ENCODE results near the gene SNPH.

SNPH gene

DNA sequence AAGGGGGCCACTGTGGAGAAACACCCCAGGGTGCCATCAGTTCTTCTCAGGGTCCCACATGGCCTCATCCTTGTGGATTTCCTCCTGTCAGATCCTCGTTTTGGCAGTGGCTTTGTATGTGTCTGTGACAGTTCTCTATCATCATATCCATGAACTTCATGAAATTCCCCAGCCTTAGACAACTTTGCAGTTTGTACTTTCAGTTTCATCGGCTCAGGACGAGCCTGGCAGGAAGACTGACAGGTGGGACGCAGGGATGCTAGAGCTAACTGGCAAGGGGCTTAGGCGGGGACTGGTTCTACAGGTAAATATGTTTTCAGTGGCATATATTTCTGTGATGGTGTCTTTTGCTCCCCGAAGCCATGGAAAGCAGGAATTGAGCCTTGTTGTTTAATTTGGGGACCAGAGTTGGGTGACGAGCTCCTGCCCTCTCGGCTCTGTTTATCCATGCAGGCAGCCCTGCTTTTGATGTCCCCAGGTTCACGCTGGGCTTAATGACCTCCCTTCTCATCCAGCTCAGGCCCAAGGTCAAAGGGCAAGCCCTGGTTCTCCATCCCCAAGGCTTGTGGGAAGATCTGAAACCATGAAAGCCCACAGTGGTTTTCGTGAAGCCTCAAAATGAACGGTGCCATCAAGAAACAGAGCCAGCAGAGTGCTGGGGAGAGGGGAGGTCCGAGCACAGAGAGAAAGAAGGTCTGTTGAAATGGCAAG lies 51.6 kb downstream of the SNPH start:
- Histone ChIP-seq H2BK5ac (ENCODE audit: low read length) (no peak overlapping the region), H3K79me1 (ENCODE audit: low read depth, low read length) (no peaks in the 10 kb centered on the region), H2BK120ac (ENCODE audit: low read depth, low read length) (no peak overlapping the region), H2AFZ (ENCODE audit: low read length) (peak overlapping the region; percentile 67), H3K36me3 (replicated peaks in 1 of 2; ENCODE audit: control insufficient read depth in 2 of 2, insufficient read depth in 2 of 2, low read length in 2 of 2) (no peaks in the 10 kb centered on the region), H3K4ac (ENCODE audit: low read length) (no peak overlapping the region), H3K27ac (replicated peaks; ENCODE audit: low read length) (no peak overlapping the region), H3K4me1 (ENCODE audit: control insufficient read depth in 2 of 2, insufficient read depth in 1 of 2, low read depth in 1 of 2, low read length in 2 of 2) (peaks cover 4% of the 10 kb centered on the region in 2 donors), H3K9ac (ENCODE audit: low read depth, low read length, poor library complexity) (no peak overlapping the region), H2BK12ac (ENCODE audit: low read length) (no peak overlapping the region), H3K18ac (ENCODE audit: low read length) (peak overlapping the region; percentile 8), H4K8ac (ENCODE audit: low read depth, low read length) (no peak overlapping the region), H2AK5ac (ENCODE audit: low read depth, low read length) (no peak overlapping the region), H4K91ac (ENCODE audit: low read depth, low read length, poor library complexity) (no peak overlapping the region), H2BK15ac (ENCODE audit: low read length) (no peak overlapping the region), H3K4me2 (ENCODE audit: insufficient read depth, low read length, poor library complexity, severe bottlenecking) (no peak overlapping the region), H3K27me3 (ENCODE audit: control insufficient read depth in 3 of 3, insufficient read depth in 3 of 3, low read depth in 1 of 3, low read length in 3 of 3) (no peaks in the 10 kb centered on the region), H3K14ac (ENCODE audit: low read length) (no peak overlapping the region), H3K9me3 (replicated peaks in 1 of 2; ENCODE audit: control insufficient read depth in 2 of 2, insufficient read depth in 1 of 2, low read depth in 1 of 2, low read length in 2 of 2) (no peaks in the 10 kb centered on the region), H3K4me3 (ENCODE audit: low read length in 2 of 2) (no peak overlapping the region), H3K23ac (ENCODE audit: low read depth, low read length, poor library complexity) (no peak overlapping the region)
- DNase-seq (ENCODE audit: low spot score), result no peak
- WGBS, 2 donors (ENCODE audit: extremely low coverage in 2 of 2, insufficient read length in 2 of 2, insufficient replicate concordance in 1 of 2), result no CpG with 5 or more reads among the region's 12 CpGs

DNA sequence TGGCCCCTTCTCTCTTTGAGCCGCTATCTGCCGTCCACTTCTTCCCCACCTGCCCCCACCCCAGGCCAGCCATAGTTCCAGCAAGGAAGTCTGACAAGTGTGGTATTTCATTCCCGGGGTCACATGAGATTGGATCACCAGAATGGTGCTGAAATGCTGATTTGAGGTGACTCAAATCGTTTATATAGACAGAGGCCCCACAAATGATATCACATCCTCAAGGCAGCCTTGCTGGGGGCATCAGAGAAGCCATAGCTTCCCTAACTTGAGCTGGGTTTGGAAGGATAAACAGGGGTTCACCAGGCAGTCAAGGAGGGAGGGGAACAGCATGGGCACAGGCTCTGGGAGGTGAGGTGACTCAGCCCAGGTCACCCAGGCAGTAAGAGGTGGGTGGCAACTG lies 53.0 kb downstream of the SNPH start:
- DNase-seq (ENCODE audit: low spot score), result no peak
- H3K18ac ChIP-seq (ENCODE audit: low read length), result peak overlapping the region; percentile 34
- no peak overlapping the region for H3K27ac ChIP-seq (replicated peaks; ENCODE audit: low read length)
- H2BK5ac ChIP-seq (ENCODE audit: low read length), result no peak overlapping the region
- no peak overlapping the region for H3K4me3 ChIP-seq (ENCODE audit: low read length in 2 of 2)
- WGBS, 2 donors (ENCODE audit: extremely low coverage in 2 of 2, insufficient read length in 2 of 2, insufficient replicate concordance in 1 of 2), result no CpG with 5 or more reads among the region's 4 CpGs
- H4K8ac ChIP-seq (ENCODE audit: low read depth, low read length), result no peak overlapping the region
- no peaks in the 10 kb centered on the region for H3K79me1 ChIP-seq (ENCODE audit: low read depth, low read length)
- H2BK12ac ChIP-seq (ENCODE audit: low read length), result no peak overlapping the region
- H3K27me3 ChIP-seq (ENCODE audit: control insufficient read depth in 3 of 3, insufficient read depth in 3 of 3, low read depth in 1 of 3, low read length in 3 of 3), result no peaks in the 10 kb centered on the region
- H2BK15ac ChIP-seq (ENCODE audit: low read length), result no peak overlapping the region
- H3K23ac ChIP-seq (ENCODE audit: low read depth, low read length, poor library complexity), result no peak overlapping the region
- no peaks in the 10 kb centered on the region for H3K9me3 ChIP-seq (replicated peaks in 1 of 2; ENCODE audit: control insufficient read depth in 2 of 2, insufficient read depth in 1 of 2, low read depth in 1 of 2, low read length in 2 of 2)
- H3K36me3 ChIP-seq (replicated peaks in 1 of 2; ENCODE audit: control insufficient read depth in 2 of 2, insufficient read depth in 2 of 2, low read length in 2 of 2), result no peaks in the 10 kb centered on the region
- H3K4me1 ChIP-seq (ENCODE audit: control insufficient read depth in 2 of 2, insufficient read depth in 1 of 2, low read depth in 1 of 2, low read length in 2 of 2), result peaks cover 3 to 4% of the 10 kb centered on the region in 2 donors
- H3K9ac ChIP-seq (ENCODE audit: low read depth, low read length, poor library complexity), result no peak overlapping the region
- H3K4me2 ChIP-seq (ENCODE audit: insufficient read depth, low read length, poor library complexity, severe bottlenecking), result no peak overlapping the region
- no peak overlapping the region for H2AK5ac ChIP-seq (ENCODE audit: low read depth, low read length)
- no peak overlapping the region for H2AFZ ChIP-seq (ENCODE audit: low read length)
- no peak overlapping the region for H3K14ac ChIP-seq (ENCODE audit: low read length)
- no peak overlapping the region for H4K91ac ChIP-seq (ENCODE audit: low read depth, low read length, poor library complexity)
- H3K4ac ChIP-seq (ENCODE audit: low read length), result no peak overlapping the region
- no peak overlapping the region for H2BK120ac ChIP-seq (ENCODE audit: low read depth, low read length)

- H2AFZ ChIP-seq (ENCODE audit: low read length), result no peak overlapping the region
Observed at GRCh38 chr20:1319462-1319861, 53.4 kb downstream of the SNPH start.

DNA sequence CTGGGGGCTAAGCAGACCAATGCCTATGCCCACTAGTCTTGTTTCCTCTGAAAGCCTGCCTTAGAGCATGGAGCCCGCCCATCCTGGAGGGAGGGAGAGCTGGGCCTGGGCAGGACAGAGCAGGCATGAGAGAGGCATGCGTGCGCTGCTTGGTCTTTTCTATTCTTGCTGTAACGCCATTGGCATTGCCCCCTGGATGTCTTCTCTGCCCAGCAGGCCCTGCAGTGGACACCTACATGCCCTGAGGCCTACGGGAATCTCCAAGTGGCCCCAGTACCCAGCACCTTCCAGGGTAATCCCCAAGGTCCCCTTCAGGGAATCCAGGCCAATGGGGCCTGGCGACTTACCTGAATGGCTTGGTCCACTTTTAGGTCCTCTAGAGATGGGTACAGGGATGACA lies 53.9 kb downstream of the SNPH start:
- no peaks in the 10 kb centered on the region for H3K27me3 ChIP-seq (ENCODE audit: control insufficient read depth in 3 of 3, insufficient read depth in 3 of 3, low read depth in 1 of 3, low read length in 3 of 3)
- H2BK12ac ChIP-seq (ENCODE audit: low read length), result no peak overlapping the region
- H3K4ac ChIP-seq (ENCODE audit: low read length), result no peak overlapping the region
- H3K4me1 ChIP-seq (ENCODE audit: control insufficient read depth in 2 of 2, insufficient read depth in 1 of 2, low read depth in 1 of 2, low read length in 2 of 2), result peaks cover 3 to 8% of the 10 kb centered on the region in 2 donors
- no peak overlapping the region for H4K8ac ChIP-seq (ENCODE audit: low read depth, low read length)
- no peaks in the 10 kb centered on the region for H3K9me3 ChIP-seq (replicated peaks in 1 of 2; ENCODE audit: control insufficient read depth in 2 of 2, insufficient read depth in 1 of 2, low read depth in 1 of 2, low read length in 2 of 2)
- H3K27ac ChIP-seq (replicated peaks; ENCODE audit: low read length), result no peak overlapping the region
- no peak overlapping the region for H2BK5ac ChIP-seq (ENCODE audit: low read length)
- H2BK15ac ChIP-seq (ENCODE audit: low read length), result no peak overlapping the region
- H2BK120ac ChIP-seq (ENCODE audit: low read depth, low read length), result peak overlapping the region; percentile 29
- H3K4me3 ChIP-seq (ENCODE audit: low read length in 2 of 2), result peak overlapping the region in 1 of 2 donors; percentile 36
- H3K79me1 ChIP-seq (ENCODE audit: low read depth, low read length), result no peaks in the 10 kb centered on the region
- H3K14ac ChIP-seq (ENCODE audit: low read length), result no peak overlapping the region
- no peak overlapping the region for H2AFZ ChIP-seq (ENCODE audit: low read length)
- no CpG with 5 or more reads among the region's 6 CpGs for WGBS, 2 donors (ENCODE audit: extremely low coverage in 2 of 2, insufficient read length in 2 of 2, insufficient replicate concordance in 1 of 2)
- no peak overlapping the region for H3K23ac ChIP-seq (ENCODE audit: low read depth, low read length, poor library complexity)
- no peaks in the 10 kb centered on the region for H3K36me3 ChIP-seq (replicated peaks in 1 of 2; ENCODE audit: control insufficient read depth in 2 of 2, insufficient read depth in 2 of 2, low read length in 2 of 2)
- no peak overlapping the region for H2AK5ac ChIP-seq (ENCODE audit: low read depth, low read length)
- no peak for DNase-seq (ENCODE audit: low spot score)
- no peak overlapping the region for H4K91ac ChIP-seq (ENCODE audit: low read depth, low read length, poor library complexity)
- no peak overlapping the region for H3K4me2 ChIP-seq (ENCODE audit: insufficient read depth, low read length, poor library complexity, severe bottlenecking)
- no peak overlapping the region for H3K9ac ChIP-seq (ENCODE audit: low read depth, low read length, poor library complexity)
- no peak overlapping the region for H3K18ac ChIP-seq (ENCODE audit: low read length)

More at GRCh38 chr20:1319462-1319861, 53.4 kb downstream of the SNPH start:
- H2AK5ac ChIP-seq (ENCODE audit: low read depth, low read length), result no peak overlapping the region
- no peak overlapping the region for H3K4me2 ChIP-seq (ENCODE audit: insufficient read depth, low read length, poor library complexity, severe bottlenecking)
- DNase-seq (ENCODE audit: low spot score), result no peak
- no peak overlapping the region for H3K14ac ChIP-seq (ENCODE audit: low read length)
- peak overlapping the region; percentile 34 for H3K18ac ChIP-seq (ENCODE audit: low read length)
- no peak overlapping the region for H4K8ac ChIP-seq (ENCODE audit: low read depth, low read length)
- no peaks in the 10 kb centered on the region for H3K9me3 ChIP-seq (replicated peaks in 1 of 2; ENCODE audit: control insufficient read depth in 2 of 2, insufficient read depth in 1 of 2, low read depth in 1 of 2, low read length in 2 of 2)
- H3K23ac ChIP-seq (ENCODE audit: low read depth, low read length, poor library complexity), result no peak overlapping the region
- H3K79me1 ChIP-seq (ENCODE audit: low read depth, low read length), result no peaks in the 10 kb centered on the region
- no peak overlapping the region for H4K91ac ChIP-seq (ENCODE audit: low read depth, low read length, poor library complexity)
- H3K27me3 ChIP-seq (ENCODE audit: control insufficient read depth in 3 of 3, insufficient read depth in 3 of 3, low read depth in 1 of 3, low read length in 3 of 3), result no peaks in the 10 kb centered on the region
- no peak overlapping the region for H3K27ac ChIP-seq (replicated peaks; ENCODE audit: low read length)
- H2BK12ac ChIP-seq (ENCODE audit: low read length), result no peak overlapping the region
- H2BK5ac ChIP-seq (ENCODE audit: low read length), result no peak overlapping the region
- peak overlapping the region; percentile 29 for H2BK120ac ChIP-seq (ENCODE audit: low read depth, low read length)
- no peak overlapping the region for H3K9ac ChIP-seq (ENCODE audit: low read depth, low read length, poor library complexity)
- H3K4ac ChIP-seq (ENCODE audit: low read length), result no peak overlapping the region
- WGBS, 2 donors (ENCODE audit: extremely low coverage in 2 of 2, insufficient read length in 2 of 2, insufficient replicate concordance in 1 of 2), result no CpG with 5 or more reads among the region's 4 CpGs
- H3K36me3 ChIP-seq (replicated peaks in 1 of 2; ENCODE audit: control insufficient read depth in 2 of 2, insufficient read depth in 2 of 2, low read length in 2 of 2), result no peaks in the 10 kb centered on the region
- H3K4me1 ChIP-seq (ENCODE audit: control insufficient read depth in 2 of 2, insufficient read depth in 1 of 2, low read depth in 1 of 2, low read length in 2 of 2), result peaks cover 3 to 6% of the 10 kb centered on the region in 2 donors
- H2BK15ac ChIP-seq (ENCODE audit: low read length), result no peak overlapping the region
- no peak overlapping the region for H3K4me3 ChIP-seq (ENCODE audit: low read length in 2 of 2)
